H1 (cell line): Measurements from ENCODE around the gene RNF212. TPM values are rescaled to one million over a fixed set of nuclear protein-coding genes. Genes with fewer than 3 reads are reported as not detected.

Source experiments
- SP1 ChIP-seq: IDR thresholded peaks from 2 replicates; pipeline ENCODE4 v1.6.1; 2011; ENCODE audit warnings: low read depth, low read length
- polyA plus RNA-seq, 7 experiments: library from polyadenylated mRNA; depleted of rRNA in 3 of 7; stranded (reverse) in 5 of 7; unstranded in 2 of 7; fragments of >200 nt in 5 of 7; fragments of 200-250 nt in 2 of 7; gene quantifications; 1 replicate in 5 of 7; 2 replicates in 1 of 7; 4 replicates in 1 of 7; pipeline versions ENCODE4 v1.2.1 to v1.2.3, GENCODE V29; 2011 to 2013; ENCODE audit warnings: missing spikeins in 2 of 7, mixed read lengths in 2 of 7
- total RNA-seq: library from RNA; stranded (reverse); fragmentation: NEBNext Ultra II Directional; extraction: Animal tissue kit (Norgen Biotek cat#: 25700); gene quantifications from 2 replicates; pipeline ENCODE4 v1.2.1, GENCODE V29; 2021
- TF ChIP-seq, protein P1 (sequence below): IDR thresholded peaks from 2 replicates; pipeline ENCODE4 v1.6.1; 2011; ENCODE audit warnings: low read length, improper control_type of control experiment

RNF212 gene
- total and polyA plus RNA-seq, 2 of the 8 experiments (the other 6 are each of a cell fraction or from before 2014, with no cell fraction given), result 3.4 to 5.4 TPM

DNA sequence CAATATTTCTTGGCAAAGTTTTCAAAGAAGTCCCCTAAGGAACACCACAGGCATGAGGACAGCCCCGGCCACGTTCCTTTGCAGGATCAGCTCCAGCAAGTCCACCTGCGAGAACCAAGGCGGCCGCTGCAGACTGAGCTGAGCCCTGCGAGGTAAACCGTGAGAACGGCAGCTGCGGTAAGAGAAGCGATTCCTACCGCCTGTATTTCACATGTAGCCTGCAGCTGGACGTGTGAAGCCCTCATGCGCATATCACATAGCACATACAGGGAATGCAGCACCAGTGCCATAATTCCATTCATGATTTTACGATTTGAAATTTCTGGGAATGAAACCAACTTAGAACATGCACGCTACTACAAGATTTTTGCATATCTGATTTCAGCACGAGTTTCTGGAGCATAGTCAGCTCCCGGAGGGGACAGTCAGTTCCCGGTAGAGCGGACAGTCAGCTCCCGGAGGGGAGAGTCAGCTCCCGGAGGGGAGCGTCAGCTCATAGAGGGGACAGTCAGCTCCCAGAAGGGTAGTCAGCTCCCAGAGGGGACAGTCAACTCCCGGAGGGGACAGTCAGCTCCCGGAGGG, 60.2 kb downstream of the RNF212 start (continued):
- no peak for TF ChIP-seq SP1
- TF ChIP-seq, protein P1, sequence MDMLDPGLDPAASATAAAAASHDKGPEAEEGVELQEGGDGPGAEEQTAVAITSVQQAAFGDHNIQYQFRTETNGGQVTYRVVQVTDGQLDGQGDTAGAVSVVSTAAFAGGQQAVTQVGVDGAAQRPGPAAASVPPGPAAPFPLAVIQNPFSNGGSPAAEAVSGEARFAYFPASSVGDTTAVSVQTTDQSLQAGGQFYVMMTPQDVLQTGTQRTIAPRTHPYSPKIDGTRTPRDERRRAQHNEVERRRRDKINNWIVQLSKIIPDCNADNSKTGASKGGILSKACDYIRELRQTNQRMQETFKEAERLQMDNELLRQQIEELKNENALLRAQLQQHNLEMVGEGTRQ, result no peak
